IMR-90 (cell line): ENCODE data around the gene SGTB. TPM values are rescaled to one million over a fixed set of nuclear protein-coding genes. Genes with fewer than 3 reads are reported as not detected.
A peak's percentile ranks its signal among the peaks of the same experiment; 100 is the strongest.

ENCODE experiments used
- ATAC-seq: fragments of 200-7000 bp; cut with Tn5 transposase; 2 replicates; pipeline ENCODE4 v1.9.1; 2020; ENCODE audit warnings: low read depth, mild to moderate bottlenecking, moderate library complexity
- BruUV-seq: library from RNA; stranded (reverse); fragments of 400-500 nt; replicated peaks from 2 replicates; lab custom pipeline; 2021; lab: Mats Ljungman, UMichigan
- CTCF ChIA-PET: fragments of 300-600 bp; formaldehyde crosslinking; extraction: SDS; loops from one replicate; lab custom pipeline; 2021; ENCODE audit warnings: antibody characterized with exemption; lab: Yijun Ruan, JAX
- POLR2A ChIA-PET: fragments of 300-600 bp; sonication (Branson Sonifier 250); formaldehyde crosslinking; loops from one replicate; lab custom pipeline; 2022; ENCODE audit warnings: antibody characterized with exemption; ENCODE audit not compliant: unreplicated experiment; lab: Charles Lee
- DNase-seq: peaks from one replicate; pipeline ENCODE4 v3.0.0; 2013
- H2AFZ ChIP-seq: replicated peaks from 2 replicates; pipeline ENCODE3; 2013; ENCODE audit warnings: low read length, mild to moderate bottlenecking; ENCODE audit not compliant: poor library complexity
- H2AK5ac ChIP-seq: 2 replicates; pipeline ENCODE4 v1.6.1; 2013; ENCODE audit warnings: low read depth, low read length, inconsistent platforms
- H2AK9ac ChIP-seq: replicated peaks from 2 replicates; pipeline ENCODE3; 2013; ENCODE audit warnings: mild to moderate bottlenecking, low read depth, low read length, moderate library complexity; ENCODE audit not compliant: poor library complexity
- H2BK120ac ChIP-seq: 2 replicates; pipeline ENCODE4 v1.6.1; 2013; ENCODE audit warnings: low read depth, low read length, inconsistent platforms
- H2BK15ac ChIP-seq: 3 replicates; pipeline ENCODE4 v1.6.1; 2013; ENCODE audit warnings: low read depth, low read length, inconsistent platforms
- H2BK20ac ChIP-seq: 2 replicates; pipeline ENCODE4 v1.6.1; 2013; ENCODE audit warnings: low read depth, mild to moderate bottlenecking, inconsistent platforms, low read length, moderate library complexity
- H2BK5ac ChIP-seq: 2 replicates; pipeline ENCODE4 v1.6.1; 2013; ENCODE audit warnings: mild to moderate bottlenecking, low read depth, low read length, inconsistent platforms; ENCODE audit not compliant: poor library complexity, severe bottlenecking
- H3K14ac ChIP-seq: replicated peaks from 2 replicates; pipeline ENCODE4 v1.6.1; 2013; ENCODE audit warnings: low read depth, low read length, inconsistent platforms
- H3K18ac ChIP-seq: 2 replicates; pipeline ENCODE4 v1.6.1; 2013; ENCODE audit warnings: low read depth, low read length, control low read depth
- H3K23ac ChIP-seq: 2 replicates; pipeline ENCODE4 v1.6.1; 2013; ENCODE audit warnings: low read depth, low read length, inconsistent platforms
- H3K27ac ChIP-seq: 2 replicates; pipeline ENCODE4 v1.5.1; 2013; ENCODE audit warnings: mild to moderate bottlenecking, control low read depth, low read length; ENCODE audit not compliant: insufficient read depth
- H3K27me3 ChIP-seq: 2 replicates; pipeline ENCODE4 v1.6.1; 2013; ENCODE audit warnings: low read length; ENCODE audit not compliant: control insufficient read depth, insufficient read depth
- H3K36me3 ChIP-seq: 2 replicates; pipeline ENCODE4 v1.6.1; 2013; ENCODE audit warnings: low read length, mixed read lengths; ENCODE audit not compliant: control insufficient read depth, insufficient read depth
- H3K4ac ChIP-seq: 2 replicates; pipeline ENCODE4 v1.6.1; 2013; ENCODE audit warnings: low read depth, low read length, inconsistent platforms
- H3K4me1 ChIP-seq: 2 replicates; pipeline ENCODE4 v1.6.1; 2013; ENCODE audit warnings: low read length, mixed read lengths; ENCODE audit not compliant: control insufficient read depth, insufficient read depth
- H3K4me2 ChIP-seq: 2 replicates; pipeline ENCODE4 v1.6.1; 2013; ENCODE audit warnings: low read depth, mild to moderate bottlenecking, control low read depth, low read length, moderate library complexity
- H3K4me3 ChIP-seq: 2 replicates; pipeline ENCODE4 v1.5.1; 2013; ENCODE audit warnings: low read depth, mild to moderate bottlenecking, control low read depth, low read length, moderate library complexity; ENCODE audit not compliant: insufficient read depth
- H3K56ac ChIP-seq: 2 replicates; pipeline ENCODE4 v1.6.1; 2013; ENCODE audit warnings: low read length, inconsistent platforms; ENCODE audit not compliant: insufficient read depth; ENCODE audit errors: extremely low read depth
- H3K79me1 ChIP-seq, 2 experiments: 2 replicates each; pipeline ENCODE4 v1.6.1; 2013; ENCODE audit warnings: low read length in 2 of 2, inconsistent platforms in 1 of 2, low read depth in 1 of 2
- H3K9ac ChIP-seq: 2 replicates; pipeline ENCODE4 v1.6.1; 2013; ENCODE audit warnings: low read depth, low read length, control low read depth
- H3K9me1 ChIP-seq: 2 replicates; pipeline ENCODE4 v1.6.1; 2013; ENCODE audit warnings: low read length, inconsistent platforms; ENCODE audit not compliant: insufficient read depth
- H3K9me3 ChIP-seq: 2 replicates; pipeline ENCODE4 v1.6.1; 2013; ENCODE audit warnings: low read length; ENCODE audit not compliant: control insufficient read depth, insufficient read depth
- H4K20me1 ChIP-seq: 2 replicates; pipeline ENCODE4 v1.6.1; 2013; ENCODE audit warnings: low read length, inconsistent platforms; ENCODE audit not compliant: insufficient read depth
- H4K5ac ChIP-seq: 2 replicates; pipeline ENCODE4 v1.6.1; 2013; ENCODE audit warnings: mild to moderate bottlenecking, low read depth, low read length, control low read depth
- H4K8ac ChIP-seq, 2 experiments: 2 replicates each; pipeline ENCODE4 v1.6.1; 2013; ENCODE audit warnings: low read depth in 2 of 2, low read length in 2 of 2, control low read depth in 1 of 2, inconsistent platforms in 1 of 2
- H4K91ac ChIP-seq: 2 replicates; pipeline ENCODE4 v1.6.1; 2013; ENCODE audit warnings: low read depth, low read length, inconsistent platforms; ENCODE audit not compliant: insufficient read depth
- BHLHE40 ChIP-seq: fragments of 150-350 bp; IDR thresholded peaks from 2 replicates; pipeline ENCODE4 v1.6.1; 2016; ENCODE audit warnings: mild to moderate bottlenecking, low read depth, low read length
- CEBPB ChIP-seq: IDR thresholded peaks from 2 replicates; pipeline ENCODE4 v1.6.1; 2012; ENCODE audit warnings: low read depth, low read length, improper control_type of control experiment
- CHD1 ChIP-seq: IDR thresholded peaks from 2 replicates; pipeline ENCODE4 v1.6.1; 2012; ENCODE audit warnings: low read depth, low read length, improper control_type of control experiment
- CTCF ChIP-seq: conservative IDR thresholded peaks from 2 replicates; pipeline ENCODE4 v1.5.1; 2012; ENCODE audit warnings: mild to moderate bottlenecking, low read depth, low read length, improper control_type of control experiment
- ELK1 ChIP-seq: fragments of 150-350 bp; IDR thresholded peaks from 2 replicates; pipeline ENCODE4 v1.6.1; 2016; ENCODE audit warnings: low read depth, mild to moderate bottlenecking, low read length, moderate library complexity, borderline replicate concordance
- FOS ChIP-seq: fragments of 150-350 bp; IDR thresholded peaks from 2 replicates; pipeline ENCODE4 v1.6.1; 2016; ENCODE audit warnings: low read depth, low read length
- MAFK ChIP-seq: IDR thresholded peaks from 2 replicates; pipeline ENCODE4 v1.6.1; 2012; ENCODE audit warnings: low read depth, low read length, improper control_type of control experiment
- MAZ ChIP-seq: IDR thresholded peaks from 2 replicates; pipeline ENCODE4 v1.6.1; 2012; ENCODE audit warnings: low read depth, mild to moderate bottlenecking, low read length, improper control_type of control experiment, moderate library complexity, borderline replicate concordance
- NFE2L2 ChIP-seq: fragments of 150-350 bp; IDR thresholded peaks from 2 replicates; pipeline ENCODE4 v1.6.1; 2016; ENCODE audit warnings: low read depth, mild to moderate bottlenecking, low read length
- POLR2A ChIP-seq: IDR thresholded peaks from 2 replicates; pipeline ENCODE4 v1.6.1; 2012; ENCODE audit warnings: mild to moderate bottlenecking, low read depth, low read length
- RAD21 ChIP-seq: IDR thresholded peaks from 2 replicates; pipeline ENCODE4 v1.6.1; 2012; ENCODE audit warnings: low read length, improper control_type of control experiment
- RCOR1 ChIP-seq: IDR thresholded peaks from 2 replicates; pipeline ENCODE4 v1.6.1; 2012; ENCODE audit warnings: mild to moderate bottlenecking, low read length, improper control_type of control experiment; ENCODE audit not compliant: insufficient replicate concordance
- RFX5 ChIP-seq: IDR thresholded peaks from 2 replicates; pipeline ENCODE4 v1.8.0; 2012; ENCODE audit warnings: low read depth, mild to moderate bottlenecking, low read length, moderate library complexity
- SMC3 ChIP-seq: fragments of 150-350 bp; IDR thresholded peaks from 2 replicates; pipeline ENCODE4 v1.6.1; 2016; ENCODE audit warnings: low read depth, mild to moderate bottlenecking, antibody characterized with exemption, low read length, moderate library complexity
- USF2 ChIP-seq: fragments of 150-350 bp; IDR thresholded peaks from 2 replicates; pipeline ENCODE4 v1.6.1; 2017; ENCODE audit warnings: mild to moderate bottlenecking, antibody characterized with exemption, low read length, low read depth
- dilution Hi-C: fragments of 300-500 bp; cut with HindIII; formaldehyde crosslinking; loops from one replicate; pipeline ENCODE4 v1.14.3; 2018; ENCODE audit warnings: low sequenced_read_pairs; ENCODE audit not compliant: unreplicated experiment
- in situ Hi-C: fragments of 300-500 bp; cut with MboI; formaldehyde crosslinking; loops from 3 replicates; pipeline ENCODE4 v1.14.3; 2019; ENCODE audit warnings: low sequenced_read_pairs, inconsistent platforms, mixed read lengths
- intact Hi-C: fragments of 100-400 bp; cut with micrococcal nuclease; formaldehyde crosslinking; loops from 2 replicates; pipeline ENCODE4 v1.10.0; 2022
- polyA plus RNA-seq, 3 experiments: library from polyadenylated mRNA; depleted of rRNA; stranded (reverse); fragments of >200 nt; gene quantifications; 2 replicates each; pipeline ENCODE4 v1.2.3, GENCODE V29; 2012; ENCODE audit warnings: low replicate concordance in 1 of 3
- total RNA-seq: library from RNA; depleted of rRNA; stranded (reverse); fragments of >200 nt; gene quantifications from 2 replicates; pipeline ENCODE4 v1.2.3, GENCODE V29; 2012

SGTB gene
- total and polyA plus RNA-seq, 2 of the 4 experiments (the other 2 are of a cell fraction): 7.5 to 15.1 TPM

- TF ChIP-seq RAD21: peak; percentile 91
- TF ChIP-seq MAFK: no peak
These were observed 20.8 kb upstream of the SGTB start (continued) for GRCh38 chr5:65742565-65743231.

GRCh38 chr5:65739162-65739561, 17.3 kb upstream of the SGTB start:
- H3K4me3 ChIP-seq: no peak overlapping the region
- H4K8ac ChIP-seq: no peak overlapping the region
- H3K79me1 ChIP-seq: peaks cover 30 to 51% of the 10 kb centered on the region in 2 experiments
- intact Hi-C loops: no loop called here
- no peak overlapping the region for H3K18ac ChIP-seq
- no peaks in the 10 kb centered on the region for H3K9me3 ChIP-seq
- in situ Hi-C loops: no loop called here
- no peak overlapping the region for H3K9ac ChIP-seq
- no peak overlapping the region for H3K23ac ChIP-seq
- H4K91ac ChIP-seq: no peak overlapping the region
- no peaks in the 10 kb centered on the region for H3K36me3 ChIP-seq
- no peak overlapping the region for H3K4ac ChIP-seq
- no peak for TF ChIP-seq CTCF
- TF ChIP-seq ELK1: no peak
- TF ChIP-seq RAD21: no peak
- no peak for TF ChIP-seq SMC3
- no peak for TF ChIP-seq MAZ
- TF ChIP-seq NFE2L2: no peak
- TF ChIP-seq FOS: no peak
- TF ChIP-seq POLR2A: no peak
- TF ChIP-seq RFX5: no peak
- TF ChIP-seq RCOR1: no peak
- no peak for TF ChIP-seq CEBPB
- no peak for TF ChIP-seq CHD1
- TF ChIP-seq BHLHE40: no peak
- no peak for TF ChIP-seq USF2
- H2BK20ac ChIP-seq: no peak overlapping the region
- dilution Hi-C loops: no loop called here
- H3K27ac ChIP-seq: no peak overlapping the region
- no peak overlapping the region for H2AFZ ChIP-seq
- POLR2A ChIA-PET: no interaction called here
- CTCF ChIA-PET: no interaction called here
- peaks cover 2% of the 10 kb centered on the region; the same call in 1 of the 2 replicates for H3K4me1 ChIP-seq
- H2BK120ac ChIP-seq: no peak overlapping the region
- H4K5ac ChIP-seq: no peak overlapping the region
- H2BK15ac ChIP-seq: no peak overlapping the region
- BruUV-seq: no TSS peak
- no peak for ATAC-seq
- H3K56ac ChIP-seq: no peak overlapping the region
- DNase-seq: no peak
- H2BK5ac ChIP-seq: no peak overlapping the region
- H3K4me2 ChIP-seq: no peak overlapping the region
- H3K14ac ChIP-seq: no peak overlapping the region
- no peak overlapping the region for H2AK9ac ChIP-seq
- no peak overlapping the region for H2AK5ac ChIP-seq
- no peaks in the 10 kb centered on the region for H3K27me3 ChIP-seq
- H3K9me1 ChIP-seq: no peaks in the 10 kb centered on the region; the same call in 1 of the 2 replicates
- no peaks in the 10 kb centered on the region for H4K20me1 ChIP-seq
